Keratinocyte (primary cell): ENCODE results near the gene MAP3K10. TPM values are rescaled to one million over a fixed set of nuclear protein-coding genes. Genes with fewer than 3 reads are reported as not detected.

Experiments used
- DNase-seq: peaks from one replicate; pipeline ENCODE4 v3.0.0-alpha.2; 2011; ENCODE audit warnings: low read depth, missing footprints, low spot score
- FAIRE-seq: peaks from 2 replicates; lab custom pipeline; 2011; peaks lifted over from hg19 to GRCh38; lab: Jason Lieb, UNC
- H2AFZ ChIP-seq: 2 replicates; pipeline ENCODE4 v1.6.0; 2012; ENCODE audit warnings: low read length, control low read depth, inconsistent platforms; ENCODE audit not compliant: control insufficient read depth
- H3K27ac ChIP-seq: 2 replicates; pipeline ENCODE4 v1.5.1; 2011; ENCODE audit warnings: low read length; ENCODE audit not compliant: control insufficient read depth, insufficient read depth
- H3K27me3 ChIP-seq: 3 replicates; pipeline ENCODE4 v1.6.0; 2011; ENCODE audit warnings: low read length; ENCODE audit not compliant: control insufficient read depth, insufficient read depth; ENCODE audit errors: extremely low read depth
- H3K36me3 ChIP-seq, 2 experiments: 2 replicates in 1 of 2; 3 replicates in 1 of 2; pipeline ENCODE4 v1.5.1; 2011; ENCODE audit warnings: low read length in 2 of 2, mild to moderate bottlenecking in 1 of 2; ENCODE audit not compliant: control insufficient read depth in 2 of 2, insufficient read depth in 2 of 2; ENCODE audit errors: extremely low read depth in 1 of 2
- H3K4me1 ChIP-seq: 3 replicates; pipeline ENCODE4 v1.5.1; 2011; ENCODE audit warnings: low read length; ENCODE audit not compliant: control insufficient read depth, insufficient read depth; ENCODE audit errors: extremely low read depth
- H3K4me2 ChIP-seq: 3 replicates; pipeline ENCODE4 v1.6.0; 2011; ENCODE audit warnings: low read depth, low read length; ENCODE audit not compliant: control insufficient read depth, insufficient read depth; ENCODE audit errors: extremely low read depth
- H3K4me3 ChIP-seq, 3 experiments: fragments of 200-600 bp in 1 of 3; sonication (generic) in 1 of 3; 2 replicates in 2 of 3; 3 replicates in 1 of 3; pipeline ENCODE4 v1.5.1; 2011 to 2016; ENCODE audit warnings: low read length in 3 of 3, mild to moderate bottlenecking in 3 of 3, control low read depth in 2 of 3, inconsistent platforms in 1 of 3, low read depth in 1 of 3, mixed read lengths in 1 of 3, mixed run types in 1 of 3, moderate library complexity in 1 of 3; ENCODE audit not compliant: control insufficient read depth in 2 of 3, insufficient read depth in 2 of 3; ENCODE audit errors: extremely low read depth in 1 of 3
- H3K79me2 ChIP-seq: 2 replicates; pipeline ENCODE4 v1.6.0; 2012; ENCODE audit warnings: low read length; ENCODE audit not compliant: control insufficient read depth, insufficient read depth
- H3K9ac ChIP-seq: 3 replicates; pipeline ENCODE4 v1.6.0; 2011; ENCODE audit warnings: low read length; ENCODE audit not compliant: control insufficient read depth, insufficient read depth; ENCODE audit errors: extremely low read depth
- H3K9me1 ChIP-seq: 3 replicates; pipeline ENCODE4 v1.6.0; 2011; ENCODE audit warnings: low read length; ENCODE audit not compliant: control insufficient read depth, insufficient read depth; ENCODE audit errors: extremely low read depth
- H3K9me3 ChIP-seq: 2 replicates; pipeline ENCODE4 v1.5.1; 2012; ENCODE audit warnings: low read depth, low read length; ENCODE audit not compliant: control insufficient read depth
- H4K20me1 ChIP-seq: 3 replicates; pipeline ENCODE4 v1.6.0; 2011; ENCODE audit warnings: low read length; ENCODE audit not compliant: control insufficient read depth, insufficient read depth; ENCODE audit errors: extremely low read depth
- CTCF ChIP-seq, 3 experiments: IDR thresholded peaks in 1 of 3; conservative IDR thresholded peaks in 1 of 3; optimal IDR thresholded peaks in 1 of 3; 2 replicates in 2 of 3; 3 replicates in 1 of 3; pipeline versions ENCODE3 to v1.5.1; 2011; ENCODE audit warnings: low read length in 3 of 3, mild to moderate bottlenecking in 3 of 3, moderate library complexity in 2 of 3, control low read depth in 1 of 3, inconsistent platforms in 1 of 3; ENCODE audit not compliant: insufficient read depth in 2 of 3; ENCODE audit errors: extremely low read depth in 1 of 3
- EZH2 ChIP-seq: IDR thresholded peaks from one replicate; pipeline ENCODE4 v1.6.1; 2012; ENCODE audit warnings: inconsistent platforms, mild to moderate bottlenecking, low read length, moderate library complexity
- dilution Hi-C: fragments of 300-500 bp; cut with MboI; formaldehyde crosslinking; loops from one replicate; pipeline ENCODE4 v1.7.0; 2020; ENCODE audit warnings: low sequenced_read_pairs; ENCODE audit not compliant: extremely low pct_ligation_motif_present
- polyA plus RNA-seq, 5 experiments: library from polyadenylated mRNA; depleted of rRNA in 3 of 5; stranded (reverse) in 3 of 5; stranded (forward) in 1 of 5; unstranded in 1 of 5; fragments of >200 nt; gene quantifications; 1 replicate in 1 of 5; 2 replicates in 3 of 5; 3 replicates in 1 of 5; pipeline versions ENCODE4 v1.2.1 to v1.2.3, GENCODE V29; 2011 to 2012; ENCODE audit warnings: missing spikeins in 2 of 5, low read depth in 1 of 5, low replicate concordance in 1 of 5

The MAP3K10 gene
- polyA plus RNA-seq, 1 donor (not counting 4 experiments of a cell fraction or from before 2014, with no cell fraction given), result 2.9 TPM

- no peaks in the 10 kb centered on the region for H3K4me1 ChIP-seq
- no peak for DNase-seq
- H3K79me2 ChIP-seq, result peaks cover 56% of the 10 kb centered on the region
- no peak overlapping the region for H3K27ac ChIP-seq
- no peaks in the 10 kb centered on the region for H3K9me3 ChIP-seq
- no peak for TF ChIP-seq EZH2
- TF ChIP-seq CTCF (optimal IDR thresholded peaks at IDR 0.05 in 1 of 3, IDR thresholded peaks at IDR 0.05 in 1 of 3, conservative IDR thresholded peaks at IDR 0.05 in 1 of 3; ENCODE audit: extremely low read depth in 1 of 3, insufficient read depth in 2 of 3, low read length in 3 of 3), result no peak
- peaks cover 5% of the 10 kb centered on the region for H4K20me1 ChIP-seq
- dilution Hi-C loops, result no loop called here
- no peak for FAIRE-seq
- no peaks in the 10 kb centered on the region for H3K27me3 ChIP-seq
- no peak overlapping the region for H2AFZ ChIP-seq
- no peak overlapping the region for H3K4me3 ChIP-seq
- H3K9me1 ChIP-seq, result peaks cover 4% of the 10 kb centered on the region
- no peak overlapping the region for H3K9ac ChIP-seq
- peaks cover 6 to 26% of the 10 kb centered on the region in 2 experiments for H3K36me3 ChIP-seq
- H3K4me2 ChIP-seq, result no peak overlapping the region
These were observed 72.5 kb downstream of the MAP3K10 start for GRCh38 chr19:40263440-40264313.

- dilution Hi-C loops, result no loop called here
- Histone ChIP-seq H3K79me2 (peaks cover 60% of the 10 kb centered on the region), H3K4me1 (no peaks in the 10 kb centered on the region), H4K20me1 (peaks cover 6% of the 10 kb centered on the region), H3K4me3 (no peak overlapping the region), H3K27me3 (no peaks in the 10 kb centered on the region), H2AFZ (no peak overlapping the region), H3K27ac (no peak overlapping the region), H3K9me1 (peaks cover 4% of the 10 kb centered on the region), H3K4me2 (no peak overlapping the region), H3K9ac (no peak overlapping the region), H3K36me3 (peaks cover 6 to 26% of the 10 kb centered on the region in 2 experiments), H3K9me3 (no peaks in the 10 kb centered on the region)
- no peak for TF ChIP-seq CTCF (optimal IDR thresholded peaks at IDR 0.05 in 1 of 3, IDR thresholded peaks at IDR 0.05 in 1 of 3, conservative IDR thresholded peaks at IDR 0.05 in 1 of 3; ENCODE audit: extremely low read depth in 1 of 3, insufficient read depth in 2 of 3, low read length in 3 of 3)
- TF ChIP-seq EZH2, result no peak
- no peak for FAIRE-seq
- no peak for DNase-seq
These were observed 73.3 kb downstream of the MAP3K10 start for GRCh38 chr19:40264314-40265054.

Other genes starting within 250 kb of the MAP3K10 start
- 48.2 to 107 TPM (median 74.1 TPM) in 3 replicates for gene PSMC4, start 220.3 kb upstream of the MAP3K10 start, polyA plus RNA-seq
- gene ZNF546, start 194.4 kb upstream of the MAP3K10 start, polyA plus RNA-seq, result 0.31 to 0.85 TPM (median 0.52 TPM) in 3 replicates
- gene ZNF780B, start 135.2 kb upstream of the MAP3K10 start, polyA plus RNA-seq, result 5.3 to 8.3 TPM (median 6.3 TPM) in 3 replicates
- 12.2 to 20.3 TPM (median 19.0 TPM) in 3 replicates for gene ZNF780A, start 100.5 kb upstream of the MAP3K10 start, polyA plus RNA-seq
- not detected in 3 replicates for gene TTC9B, start 27.0 kb downstream of the MAP3K10 start, polyA plus RNA-seq
- gene CCNP, start 35.3 kb downstream of the MAP3K10 start, polyA plus RNA-seq, result 0.13 to 0.22 TPM (median 0.16 TPM) in 3 replicates
- 95.5 to 142 TPM (median 108 TPM) in 3 replicates for gene AKT2, start 93.9 kb downstream of the MAP3K10 start, polyA plus RNA-seq
- gene C19orf47, start 157.0 kb downstream of the MAP3K10 start, polyA plus RNA-seq, result 13.3 to 16.0 TPM (median 15.4 TPM) in 3 replicates
- 102 to 179 TPM (median 137 TPM) in 3 replicates for gene PLD3, start 157.3 kb downstream of the MAP3K10 start, polyA plus RNA-seq
- 0.03 to 0.06 TPM in 2 of 3 replicates, not detected in the other for gene HIPK4, start 198.8 kb downstream of the MAP3K10 start, polyA plus RNA-seq
- 0.22 to 0.49 TPM (median 0.42 TPM) in 3 replicates for gene PRX, start 222.0 kb downstream of the MAP3K10 start, polyA plus RNA-seq
- gene SERTAD1, start 234.6 kb downstream of the MAP3K10 start, polyA plus RNA-seq, result 9.5 to 15.4 TPM (median 10.5 TPM) in 3 replicates